HG03095 (cell line): ENCODE results near the gene C3orf20.
"Not testable (repeated sequence)": the region's sequence is repeated elsewhere in the genome, so short reads cannot be mapped to it uniquely, and the experiment has no call there.

Experiments
- ATAC-seq: cut with Tn5 transposase; IDR thresholded peaks from one replicate; pipeline ENCODE4 v1.9.1; 2021; ENCODE audit warnings: moderate library complexity; ENCODE audit not compliant: unreplicated experiment

Gene C3orf20

GRCh38 chr3:14752979-14753378 is 78.0 kb downstream of the C3orf20 start:
- ATAC-seq, result not testable (repeated sequence)

- no peak for ATAC-seq
Observed at GRCh38 chr3:14757153-14757700, 82.3 kb downstream of the C3orf20 start.

- ATAC-seq, result no peak
Observed at GRCh38 chr3:14758297-14758696, 83.4 kb downstream of the C3orf20 start.

GRCh38 chr3:14758959-14759358 is 84.0 kb downstream of the C3orf20 start:
- ATAC-seq, result no peak

GRCh38 chr3:14760185-14760584 is 85.2 kb downstream of the C3orf20 start:
- ATAC-seq, result no peak

- no peak for ATAC-seq
Observed at GRCh38 chr3:14761121-14761672, 86.3 kb downstream of the C3orf20 start.

GRCh38 chr3:14761866-14762265 is 86.9 kb downstream of the C3orf20 start:
- ATAC-seq, result no peak

- ATAC-seq, result no peak
Observed at GRCh38 chr3:14762701-14763100, 87.8 kb downstream of the C3orf20 start.

GRCh38 chr3:14764331-14765059 is 89.6 kb downstream of the C3orf20 start:
- ATAC-seq, result no peak

- no peak for ATAC-seq
Observed at GRCh38 chr3:14765060-14765400, 90.1 kb downstream of the C3orf20 start.

- ATAC-seq, result no peak
Observed at GRCh38 chr3:14765576-14766427, 90.9 kb downstream of the C3orf20 start.

- ATAC-seq, result no peak
Observed at GRCh38 chr3:14766428-14767244, 91.7 kb downstream of the C3orf20 start.

- ATAC-seq, result no peak
Observed at GRCh38 chr3:14767245-14768051, 92.5 kb downstream of the C3orf20 start.

- no peak for ATAC-seq
Observed at GRCh38 chr3:14768182-14768790, 93.3 kb downstream of the C3orf20 start.

- no peak for ATAC-seq
Observed at GRCh38 chr3:14768881-14769280, 93.9 kb downstream of the C3orf20 start.

GRCh38 chr3:14769544-14770325 is 94.8 kb downstream of the C3orf20 start:
- ATAC-seq, result no peak

GRCh38 chr3:14770591-14770990 is 95.7 kb downstream of the C3orf20 start:
- no peak for ATAC-seq

- ATAC-seq, result no peak
Observed at GRCh38 chr3:14771593-14772497, 96.9 kb downstream of the C3orf20 start.
